Esophagus muscularis mucosa (tissue), 4 donors: ENCODE measurements around the gene RICTOR. TPM values are rescaled to one million over a fixed set of nuclear protein-coding genes. Genes with fewer than 3 reads are reported as not detected.

Experiments
- DNase-seq: peaks from one replicate; pipeline ENCODE4 v3.0.0-alpha.2; 2017; ENCODE audit errors: extremely low spot score
- H3K27ac ChIP-seq, 4 donors: fragments of 200-600 bp; sonication (generic); replicated peaks in 1 of 4; 1 replicate in 3 of 4; 2 replicates in 1 of 4; pipeline ENCODE4 v1.5.1; 2016 to 2019; ENCODE audit warnings: mild to moderate bottlenecking in 1 of 4
- H3K27me3 ChIP-seq, 4 donors: fragments of 200-600 bp; sonication (generic); one replicate each; pipeline versions ENCODE4 v1.5.1 to v1.6.0; 2016 to 2019
- H3K36me3 ChIP-seq, 4 donors: fragments of 200-600 bp; sonication (generic); one replicate each; pipeline ENCODE4 v1.5.1; 2016 to 2019
- H3K4me1 ChIP-seq, 4 donors: fragments of 200-600 bp; sonication (generic); one replicate each; pipeline ENCODE4 v1.5.1; 2016 to 2019
- H3K4me3 ChIP-seq, 4 donors: fragments of 200-600 bp; sonication (generic); 1 replicate in 2 of 4; 2 replicates in 2 of 4; pipeline ENCODE4 v1.5.1; 2016 to 2019; ENCODE audit warnings: mild to moderate bottlenecking in 4 of 4, moderate library complexity in 1 of 4
- H3K9me3 ChIP-seq, 4 donors: fragments of 200-600 bp; sonication (generic); 1 replicate in 3 of 4; 2 replicates in 1 of 4; pipeline ENCODE4 v1.5.1; 2016 to 2019
- EP300 ChIP-seq: sonication (generic); formaldehyde crosslinking; IDR thresholded peaks from one replicate; pipeline ENCODE4 v1.6.1; 2017; ENCODE audit warnings: antibody characterized with exemption
- POLR2A ChIP-seq: fragments of 450-650 bp; IDR thresholded peaks from one replicate; pipeline ENCODE4 v1.6.1; 2017; ENCODE audit warnings: antibody characterized with exemption, moderate library complexity, mild to moderate bottlenecking, low read depth
- POLR2AphosphoS5 ChIP-seq, 2 donors: sonication (generic); formaldehyde crosslinking; IDR thresholded peaks; one replicate each; pipeline ENCODE4 v1.6.1; 2017; ENCODE audit warnings: antibody characterized with exemption in 2 of 2
- WGBS: methylation state at CpG from one replicate; pipeline ENCODE4 v1.1.5; 2018; 5-methylcytosine and 5-hydroxymethylcytosine counted together
- intact Hi-C: fragments of 100-400 bp; cut with DNase I; formaldehyde crosslinking; loops from one replicate; pipeline ENCODE4 v1.15.1; 2023
- total RNA-seq, 4 donors: library from RNA; depleted of rRNA; stranded (reverse); fragments of >200 nt; gene quantifications; one replicate each; pipeline versions ENCODE4 v1.1.0 to v1.2.1, GENCODE V29; 2016
- TF ChIP-seq, protein P1 (sequence below), 3 experiments: fragments of 200-600 bp in 2 of 3; fragments of 450-650 bp in 1 of 3; sonication (generic) in 2 of 3; IDR thresholded peaks; one replicate each; pipeline ENCODE4 v1.5.1; 2017 to 2019; ENCODE audit warnings: antibody characterized with exemption in 3 of 3, mild to moderate bottlenecking in 2 of 3, moderate library complexity in 1 of 3

The RICTOR gene
- total RNA-seq, 4 donors from 2014 or later: 22.5 to 34.1 (median 26.1) TPM

DNA sequence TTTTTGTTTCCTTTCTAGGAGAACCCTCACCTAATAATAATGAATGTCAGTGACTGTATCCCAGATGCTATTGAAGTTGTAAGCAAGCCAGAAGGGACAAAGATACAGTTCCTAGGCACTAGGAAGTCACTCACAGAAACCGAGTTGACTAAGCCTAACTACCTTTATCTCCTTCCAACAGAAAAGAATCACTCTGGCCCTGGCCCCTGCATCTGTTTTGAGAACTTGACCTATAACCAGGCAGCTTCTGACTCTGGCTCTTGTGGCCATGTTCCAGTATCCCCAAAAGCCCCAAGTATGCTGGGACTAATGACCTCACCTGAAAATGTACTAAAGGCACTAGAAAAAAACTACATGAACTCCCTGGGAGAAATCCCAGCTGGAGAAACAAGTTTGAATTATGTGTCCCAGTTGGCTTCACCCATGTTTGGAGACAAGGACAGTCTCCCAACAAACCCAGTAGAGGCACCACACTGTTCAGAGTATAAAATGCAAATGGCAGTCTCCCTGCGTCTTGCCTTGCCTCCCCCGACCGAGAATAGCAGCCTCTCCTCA lies 141.3 kb downstream of the RICTOR start:
- intact Hi-C loops: no loop called here
- no peaks in the 10 kb centered on the region for H3K27me3 ChIP-seq
- no peak for DNase-seq
- no peaks in the 10 kb centered on the region for H3K4me1 ChIP-seq
- TF ChIP-seq POLR2A (no peak), EP300 (no peak), POLR2AphosphoS5 (IDR thresholded peaks at IDR 0.05) (no peak)
- TF ChIP-seq, protein P1, sequence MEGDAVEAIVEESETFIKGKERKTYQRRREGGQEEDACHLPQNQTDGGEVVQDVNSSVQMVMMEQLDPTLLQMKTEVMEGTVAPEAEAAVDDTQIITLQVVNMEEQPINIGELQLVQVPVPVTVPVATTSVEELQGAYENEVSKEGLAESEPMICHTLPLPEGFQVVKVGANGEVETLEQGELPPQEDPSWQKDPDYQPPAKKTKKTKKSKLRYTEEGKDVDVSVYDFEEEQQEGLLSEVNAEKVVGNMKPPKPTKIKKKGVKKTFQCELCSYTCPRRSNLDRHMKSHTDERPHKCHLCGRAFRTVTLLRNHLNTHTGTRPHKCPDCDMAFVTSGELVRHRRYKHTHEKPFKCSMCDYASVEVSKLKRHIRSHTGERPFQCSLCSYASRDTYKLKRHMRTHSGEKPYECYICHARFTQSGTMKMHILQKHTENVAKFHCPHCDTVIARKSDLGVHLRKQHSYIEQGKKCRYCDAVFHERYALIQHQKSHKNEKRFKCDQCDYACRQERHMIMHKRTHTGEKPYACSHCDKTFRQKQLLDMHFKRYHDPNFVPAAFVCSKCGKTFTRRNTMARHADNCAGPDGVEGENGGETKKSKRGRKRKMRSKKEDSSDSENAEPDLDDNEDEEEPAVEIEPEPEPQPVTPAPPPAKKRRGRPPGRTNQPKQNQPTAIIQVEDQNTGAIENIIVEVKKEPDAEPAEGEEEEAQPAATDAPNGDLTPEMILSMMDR (IDR thresholded peaks at IDR 0.05): no peak
- 83% methylated on average over 4 of the region's 4 CpGs for WGBS
- H3K9me3 ChIP-seq: no peaks in the 10 kb centered on the region
- peaks cover 29 to 94% (median 61%) of the 10 kb centered on the region in 4 donors for H3K36me3 ChIP-seq
- no peak overlapping the region for H3K27ac ChIP-seq
- no peak overlapping the region for H3K4me3 ChIP-seq

GRCh38 chr5:38931731-38932130 lies 142.5 kb downstream of the RICTOR start:
- intact Hi-C loops: no loop called here
- no peak overlapping the region for H3K27ac ChIP-seq
- no peaks in the 10 kb centered on the region for H3K4me1 ChIP-seq
- no peaks in the 10 kb centered on the region for H3K27me3 ChIP-seq
- no peaks in the 10 kb centered on the region for H3K9me3 ChIP-seq
- DNase-seq: no peak
- WGBS: 86% methylated on average over 4 of the region's 4 CpGs
- TF ChIP-seq POLR2A (no peak), POLR2AphosphoS5 (IDR thresholded peaks at IDR 0.05) (no peak)
- TF ChIP-seq, protein P1 (IDR thresholded peaks at IDR 0.05): no peak
- H3K36me3 ChIP-seq: peaks cover 29 to 95% (median 61%) of the 10 kb centered on the region in 4 donors
- no peak overlapping the region for H3K4me3 ChIP-seq

DNA sequence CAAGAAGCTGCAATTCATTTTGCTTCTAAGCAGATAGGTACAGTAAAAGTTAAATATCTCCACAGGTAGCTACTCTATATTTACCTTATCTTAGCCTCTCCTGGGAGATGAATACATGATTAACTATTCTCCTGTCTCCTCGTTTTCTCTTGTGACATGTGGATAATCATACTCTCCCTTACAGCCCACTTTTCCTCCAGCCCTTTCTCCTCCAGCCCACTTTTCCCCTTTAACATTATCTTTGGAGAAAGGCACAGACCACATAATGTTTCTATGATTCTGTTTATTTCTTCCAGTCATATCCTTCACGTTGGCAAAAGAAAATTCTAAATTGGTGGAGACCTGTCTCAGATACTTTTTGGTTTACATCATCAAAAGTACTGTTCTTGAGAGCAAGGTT lies 144.4 kb downstream of the RICTOR start:
- H3K9me3 ChIP-seq: no peaks in the 10 kb centered on the region
- H3K4me3 ChIP-seq: no peak overlapping the region
- WGBS: 44% methylated on average over 2 of the region's 2 CpGs
- DNase-seq: no peak
- H3K36me3 ChIP-seq: peaks cover 34 to 97% (median 64%) of the 10 kb centered on the region in 4 donors
- H3K27ac ChIP-seq: no peak overlapping the region
- H3K4me1 ChIP-seq: peaks cover 0 to 10% (median under 1%) of the 10 kb centered on the region in 4 donors
- TF ChIP-seq, protein P1 (IDR thresholded peaks at IDR 0.05): no peak
- TF ChIP-seq POLR2A (no peak), POLR2AphosphoS5 (IDR thresholded peaks at IDR 0.05) (no peak)
- intact Hi-C loops: no loop called here
- no peaks in the 10 kb centered on the region for H3K27me3 ChIP-seq

GRCh38 chr5:38927470-38927869 lies 146.7 kb downstream of the RICTOR start:
- intact Hi-C loops: no loop called here
- H3K4me1 ChIP-seq: peaks cover 0 to 22% (median 19%) of the 10 kb centered on the region in 4 donors
- no peak overlapping the region for H3K4me3 ChIP-seq
- H3K36me3 ChIP-seq: peaks cover 19 to 95% (median 55%) of the 10 kb centered on the region in 4 donors
- DNase-seq: no peak
- 88% methylated on average over 2 of the region's 2 CpGs for WGBS
- no peaks in the 10 kb centered on the region for H3K9me3 ChIP-seq
- no peaks in the 10 kb centered on the region for H3K27me3 ChIP-seq
- no peak overlapping the region for H3K27ac ChIP-seq
- TF ChIP-seq POLR2AphosphoS5 (IDR thresholded peaks at IDR 0.05) (no peak), POLR2A (no peak), EP300 (no peak)
- TF ChIP-seq, protein P1 (IDR thresholded peaks at IDR 0.05): no peak

DNA sequence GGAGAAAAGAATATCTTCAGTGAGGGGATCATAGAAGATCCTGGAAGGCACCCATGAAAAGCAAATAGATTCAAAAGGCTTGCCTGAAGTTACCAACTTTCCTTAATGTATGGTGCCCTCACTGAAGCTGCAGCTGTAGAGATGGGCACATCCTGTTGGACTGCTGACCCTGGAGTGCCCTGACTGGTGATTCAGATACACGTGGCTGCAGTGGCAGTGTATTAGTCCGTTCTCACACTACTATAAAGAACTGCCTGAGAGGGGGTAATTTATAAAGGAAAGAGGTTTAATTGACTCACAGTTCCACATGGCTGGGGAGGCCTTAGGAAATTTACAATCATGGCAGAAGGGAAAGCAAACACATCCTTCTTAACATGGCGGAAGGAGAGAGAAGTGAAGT lies 148.1 kb downstream of the RICTOR start:
- WGBS: 100% methylated on average over 3 of the region's 3 CpGs
- no peak overlapping the region for H3K4me3 ChIP-seq
- H3K27ac ChIP-seq: no peak overlapping the region
- H3K27me3 ChIP-seq: no peaks in the 10 kb centered on the region
- peaks cover 17 to 95% (median 56%) of the 10 kb centered on the region in 4 donors for H3K36me3 ChIP-seq
- no peak for TF ChIP-seq POLR2A
- TF ChIP-seq, protein P1 (IDR thresholded peaks at IDR 0.05): no peak
- TF ChIP-seq EP300: no peak
- no peak for TF ChIP-seq POLR2AphosphoS5 (IDR thresholded peaks at IDR 0.05)
- no peaks in the 10 kb centered on the region for H3K9me3 ChIP-seq
- peaks cover 0 to 22% (median 19%) of the 10 kb centered on the region in 4 donors for H3K4me1 ChIP-seq
- intact Hi-C loops: no loop called here
- DNase-seq: no peak
